ENCODE data around the gene NXNL1. TPM values are rescaled to one million over a fixed set of nuclear protein-coding genes. Genes with fewer than 3 reads are reported as not detected.
"Not testable (repeated sequence)": the region's sequence is repeated elsewhere in the genome, so short reads cannot be mapped to it uniquely, and the experiment has no call there.

NXNL1 gene
- total RNA-seq, 1 experiment from 2014 or later: not detected

- Histone ChIP-seq H3K36me3 (ENCODE audit: insufficient read depth, low read length) (no peaks in the 10 kb centered on the region), H3K9ac (ENCODE audit: low read length) (no peak overlapping the region), H3K27ac (ENCODE audit: low read length) (no peak overlapping the region), H3K4me2 (ENCODE audit: low read depth, low read length, poor library complexity, severe bottlenecking) (no peak overlapping the region), H2AFZ (ENCODE audit: low read length) (no peak overlapping the region), H3K4me1 (ENCODE audit: low read length) (no peaks in the 10 kb centered on the region), H3K9me3 (ENCODE audit: low read length) (no peaks in the 10 kb centered on the region), H3K79me2 (ENCODE audit: low read length) (no peaks in the 10 kb centered on the region), H3K9me2 (replicated peaks; ENCODE audit: insufficient read depth, low read length) (no peaks in the 10 kb centered on the region), H4K20me1 (ENCODE audit: insufficient read depth, low read depth, low read length) (no peaks in the 10 kb centered on the region), H3K4me3 (ENCODE audit: low read length) (no peak overlapping the region), H3K27me3 (ENCODE audit: low read length) (no peaks in the 10 kb centered on the region)
- peak; percentile 39 for DNase-seq
Measured at GRCh38 chr19:17499648-17500446, 39.1 kb upstream of the NXNL1 start.

GRCh38 chr19:17499025-17499424 is 38.3 kb upstream of the NXNL1 start:
- not testable (repeated sequence) for H2AFZ ChIP-seq (ENCODE audit: low read length); H3K9me3 ChIP-seq (ENCODE audit: low read length); H3K27me3 ChIP-seq (ENCODE audit: low read length); H4K20me1 ChIP-seq (ENCODE audit: insufficient read depth, low read depth, low read length); H3K27ac ChIP-seq (ENCODE audit: low read length); H3K4me3 ChIP-seq (ENCODE audit: low read length); H3K36me3 ChIP-seq (ENCODE audit: insufficient read depth, low read length); H3K9me2 ChIP-seq (replicated peaks; ENCODE audit: insufficient read depth, low read length); H3K79me2 ChIP-seq (ENCODE audit: low read length); H3K9ac ChIP-seq (ENCODE audit: low read length); H3K4me2 ChIP-seq (ENCODE audit: low read depth, low read length, poor library complexity, severe bottlenecking); DNase-seq; H3K4me1 ChIP-seq (ENCODE audit: low read length)

DNA sequence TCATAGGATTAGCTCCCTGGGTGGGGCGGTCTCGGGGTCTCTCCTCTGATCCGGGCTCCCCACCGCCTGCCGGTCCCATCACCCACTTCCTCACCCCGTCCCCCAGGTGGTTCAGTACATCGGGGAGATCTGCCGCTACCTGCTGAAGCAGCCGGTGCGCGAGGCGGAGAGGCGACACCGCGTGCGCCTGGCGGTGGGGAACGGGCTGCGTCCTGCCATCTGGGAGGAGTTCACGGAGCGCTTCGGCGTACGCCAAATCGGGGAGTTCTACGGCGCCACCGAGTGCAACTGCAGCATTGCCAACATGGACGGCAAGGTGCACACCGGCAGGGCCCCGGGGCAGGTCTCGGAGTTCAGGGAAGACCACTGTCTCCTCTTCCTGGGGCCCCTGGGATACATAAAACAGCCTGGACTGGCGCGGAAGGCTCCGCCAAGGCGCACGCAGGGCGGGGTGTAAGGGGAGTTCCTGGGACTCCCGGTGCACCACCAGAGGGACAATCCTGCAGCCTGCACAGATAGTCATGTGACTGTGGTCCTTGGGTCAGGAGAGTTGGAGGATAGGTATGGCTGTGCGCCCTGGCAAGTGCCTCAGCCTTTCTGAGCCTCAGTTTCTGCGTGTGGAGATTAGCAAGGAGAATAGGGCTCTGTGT is 36.5 kb upstream of the NXNL1 start:
- Histone ChIP-seq H3K9me3 (ENCODE audit: low read length) (no peaks in the 10 kb centered on the region), H3K4me2 (ENCODE audit: low read depth, low read length, poor library complexity, severe bottlenecking) (no peak overlapping the region), H3K9me2 (replicated peaks; ENCODE audit: insufficient read depth, low read length) (no peaks in the 10 kb centered on the region), H3K79me2 (ENCODE audit: low read length) (no peaks in the 10 kb centered on the region), H3K27me3 (ENCODE audit: low read length) (no peaks in the 10 kb centered on the region), H3K27ac (ENCODE audit: low read length) (no peak overlapping the region), H4K20me1 (ENCODE audit: insufficient read depth, low read depth, low read length) (no peaks in the 10 kb centered on the region), H3K4me1 (ENCODE audit: low read length) (no peaks in the 10 kb centered on the region), H3K9ac (ENCODE audit: low read length) (no peak overlapping the region), H3K36me3 (ENCODE audit: insufficient read depth, low read length) (no peaks in the 10 kb centered on the region), H3K4me3 (ENCODE audit: low read length) (no peak overlapping the region), H2AFZ (ENCODE audit: low read length) (no peak overlapping the region)
- peak; percentile 34 for DNase-seq

DNA sequence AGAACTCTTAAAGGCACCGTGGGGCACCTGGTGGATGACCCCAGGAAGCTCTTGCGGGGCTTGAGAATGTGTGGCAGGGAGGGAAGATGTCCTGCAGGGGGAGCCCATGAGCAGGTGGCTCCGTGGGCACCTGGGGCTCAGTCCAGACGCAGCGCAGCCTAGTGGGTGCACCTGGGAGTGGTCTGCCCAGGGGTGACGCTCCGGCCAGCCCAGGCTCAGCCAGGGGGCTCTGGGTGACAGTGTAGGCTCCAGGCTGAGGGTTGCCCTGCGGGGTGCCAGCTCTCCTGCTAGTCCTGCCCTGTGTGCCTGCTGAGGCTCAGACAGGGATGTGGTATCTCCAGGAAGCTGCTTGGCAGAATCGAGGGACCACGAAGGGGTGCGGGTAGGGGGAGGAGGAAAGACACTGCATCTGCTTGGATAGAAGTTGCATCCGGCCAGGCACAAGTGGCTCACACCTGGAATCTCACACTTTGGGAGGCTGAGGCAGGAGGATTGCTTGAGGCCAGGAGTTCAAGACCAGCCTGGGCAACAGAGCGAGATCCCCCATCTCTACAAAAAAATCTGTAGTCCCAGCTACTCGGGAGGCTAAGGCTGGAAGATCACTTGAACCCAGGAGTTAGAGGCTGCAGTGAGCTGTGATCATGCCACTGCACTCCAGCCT is 35.7 kb upstream of the NXNL1 start:
- no peak overlapping the region for H3K9ac ChIP-seq (ENCODE audit: low read length)
- no peaks in the 10 kb centered on the region for H4K20me1 ChIP-seq (ENCODE audit: insufficient read depth, low read depth, low read length)
- no peaks in the 10 kb centered on the region for H3K9me3 ChIP-seq (ENCODE audit: low read length)
- H3K4me2 ChIP-seq (ENCODE audit: low read depth, low read length, poor library complexity, severe bottlenecking): no peak overlapping the region
- H3K27ac ChIP-seq (ENCODE audit: low read length): no peak overlapping the region
- H2AFZ ChIP-seq (ENCODE audit: low read length): no peak overlapping the region
- no peak overlapping the region for H3K4me3 ChIP-seq (ENCODE audit: low read length)
- DNase-seq: peak; percentile 96
- no peaks in the 10 kb centered on the region for H3K9me2 ChIP-seq (replicated peaks; ENCODE audit: insufficient read depth, low read length)
- no peaks in the 10 kb centered on the region for H3K4me1 ChIP-seq (ENCODE audit: low read length)
- no peaks in the 10 kb centered on the region for H3K27me3 ChIP-seq (ENCODE audit: low read length)
- no peaks in the 10 kb centered on the region for H3K36me3 ChIP-seq (ENCODE audit: insufficient read depth, low read length)
- H3K79me2 ChIP-seq (ENCODE audit: low read length): no peaks in the 10 kb centered on the region

- H3K36me3 ChIP-seq (ENCODE audit: insufficient read depth, low read length): no peaks in the 10 kb centered on the region
- no peaks in the 10 kb centered on the region for H3K79me2 ChIP-seq (ENCODE audit: low read length)
- H3K9me2 ChIP-seq (replicated peaks; ENCODE audit: insufficient read depth, low read length): no peaks in the 10 kb centered on the region
- H3K27me3 ChIP-seq (ENCODE audit: low read length): no peaks in the 10 kb centered on the region
- H3K9me3 ChIP-seq (ENCODE audit: low read length): no peaks in the 10 kb centered on the region
- H3K4me2 ChIP-seq (ENCODE audit: low read depth, low read length, poor library complexity, severe bottlenecking): no peak overlapping the region
- no peak overlapping the region for H3K27ac ChIP-seq (ENCODE audit: low read length)
- no peak overlapping the region for H3K4me3 ChIP-seq (ENCODE audit: low read length)
- no peak overlapping the region for H3K9ac ChIP-seq (ENCODE audit: low read length)
- H4K20me1 ChIP-seq (ENCODE audit: insufficient read depth, low read depth, low read length): no peaks in the 10 kb centered on the region
- DNase-seq: peak; percentile 32
- H3K4me1 ChIP-seq (ENCODE audit: low read length): no peaks in the 10 kb centered on the region
- H2AFZ ChIP-seq (ENCODE audit: low read length): no peak overlapping the region
Measured at GRCh38 chr19:17495639-17496296, 35.0 kb upstream of the NXNL1 start.

DNA sequence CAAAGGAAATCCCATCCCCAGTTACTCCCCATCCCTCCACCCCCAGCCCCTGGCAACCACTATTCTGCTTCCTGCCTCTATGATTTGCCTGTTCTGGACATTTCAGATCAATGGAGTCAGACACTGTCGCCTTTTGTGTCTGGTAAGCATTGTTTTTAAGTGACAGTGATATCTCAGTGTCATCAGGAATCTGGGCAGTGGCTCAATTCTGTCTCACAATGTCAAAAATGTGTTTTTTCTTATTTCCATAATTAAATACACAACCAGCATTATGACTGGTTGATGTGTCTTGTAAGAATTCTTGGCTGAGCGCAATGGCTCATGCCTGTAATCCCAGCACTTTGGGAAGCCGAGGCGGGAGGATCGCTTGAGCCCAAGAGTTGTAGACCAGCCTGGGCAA is 30.6 kb upstream of the NXNL1 start:
- Histone ChIP-seq H4K20me1 (ENCODE audit: insufficient read depth, low read depth, low read length) (no peaks in the 10 kb centered on the region), H3K4me1 (ENCODE audit: low read length) (peaks cover 7% of the 10 kb centered on the region), H3K9me3 (ENCODE audit: low read length) (no peaks in the 10 kb centered on the region), H3K27ac (ENCODE audit: low read length) (no peak overlapping the region), H3K27me3 (ENCODE audit: low read length) (no peaks in the 10 kb centered on the region), H3K9me2 (replicated peaks; ENCODE audit: insufficient read depth, low read length) (no peaks in the 10 kb centered on the region), H2AFZ (ENCODE audit: low read length) (no peak overlapping the region), H3K9ac (ENCODE audit: low read length) (no peak overlapping the region), H3K4me2 (ENCODE audit: low read depth, low read length, poor library complexity, severe bottlenecking) (no peak overlapping the region), H3K36me3 (ENCODE audit: insufficient read depth, low read length) (no peaks in the 10 kb centered on the region), H3K4me3 (ENCODE audit: low read length) (no peak overlapping the region), H3K79me2 (ENCODE audit: low read length) (no peaks in the 10 kb centered on the region)
- DNase-seq: peak; percentile 35

- no peaks in the 10 kb centered on the region for H3K27me3 ChIP-seq (ENCODE audit: low read length)
- no peak overlapping the region for H3K27ac ChIP-seq (ENCODE audit: low read length)
- H3K4me3 ChIP-seq (ENCODE audit: low read length): no peak overlapping the region
- H3K9ac ChIP-seq (ENCODE audit: low read length): no peak overlapping the region
- H4K20me1 ChIP-seq (ENCODE audit: insufficient read depth, low read depth, low read length): no peaks in the 10 kb centered on the region
- H3K9me2 ChIP-seq (replicated peaks; ENCODE audit: insufficient read depth, low read length): no peaks in the 10 kb centered on the region
- DNase-seq: peak; percentile 29
- no peak overlapping the region for H2AFZ ChIP-seq (ENCODE audit: low read length)
- peaks cover 7% of the 10 kb centered on the region for H3K4me1 ChIP-seq (ENCODE audit: low read length)
- no peaks in the 10 kb centered on the region for H3K36me3 ChIP-seq (ENCODE audit: insufficient read depth, low read length)
- H3K9me3 ChIP-seq (ENCODE audit: low read length): no peaks in the 10 kb centered on the region
- no peaks in the 10 kb centered on the region for H3K79me2 ChIP-seq (ENCODE audit: low read length)
- H3K4me2 ChIP-seq (ENCODE audit: low read depth, low read length, poor library complexity, severe bottlenecking): no peak overlapping the region
Measured at GRCh38 chr19:17490411-17490810, 29.7 kb upstream of the NXNL1 start.
